ENCODE data around the gene ZNF804B.

The ZNF804B gene

DNA sequence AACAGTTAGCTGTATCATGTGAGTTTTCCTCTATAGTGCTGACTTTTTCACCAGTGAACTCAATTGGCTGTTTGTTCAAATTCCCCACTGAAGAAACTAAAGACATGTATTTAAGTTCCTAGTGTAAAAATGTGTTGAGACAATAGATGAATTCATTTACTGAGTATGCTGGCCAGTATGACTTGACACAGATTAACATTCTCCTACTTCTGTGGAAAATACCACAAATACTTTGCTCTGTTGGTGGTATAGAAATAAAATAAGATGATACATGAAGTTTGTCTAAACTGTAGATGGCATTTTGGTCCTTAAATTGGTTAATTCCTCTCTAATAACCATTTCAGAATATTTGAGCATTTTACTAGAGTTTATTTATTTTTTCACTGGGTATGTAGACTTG is 263.7 kb downstream of the ZNF804B start:
- Mint-ChIP-seq H3K4me1 (no peaks in the 10 kb centered on the region), H3K27me3 (ENCODE audit: low read depth, poor library complexity) (no peaks in the 10 kb centered on the region), H3K27ac (no peak overlapping the region), H3K9me3 (no peaks in the 10 kb centered on the region), H3K36me3 (ENCODE audit: low read depth) (no peaks in the 10 kb centered on the region), H3K4me3 (no peak overlapping the region)
- TF ChIP-seq, protein P1, sequence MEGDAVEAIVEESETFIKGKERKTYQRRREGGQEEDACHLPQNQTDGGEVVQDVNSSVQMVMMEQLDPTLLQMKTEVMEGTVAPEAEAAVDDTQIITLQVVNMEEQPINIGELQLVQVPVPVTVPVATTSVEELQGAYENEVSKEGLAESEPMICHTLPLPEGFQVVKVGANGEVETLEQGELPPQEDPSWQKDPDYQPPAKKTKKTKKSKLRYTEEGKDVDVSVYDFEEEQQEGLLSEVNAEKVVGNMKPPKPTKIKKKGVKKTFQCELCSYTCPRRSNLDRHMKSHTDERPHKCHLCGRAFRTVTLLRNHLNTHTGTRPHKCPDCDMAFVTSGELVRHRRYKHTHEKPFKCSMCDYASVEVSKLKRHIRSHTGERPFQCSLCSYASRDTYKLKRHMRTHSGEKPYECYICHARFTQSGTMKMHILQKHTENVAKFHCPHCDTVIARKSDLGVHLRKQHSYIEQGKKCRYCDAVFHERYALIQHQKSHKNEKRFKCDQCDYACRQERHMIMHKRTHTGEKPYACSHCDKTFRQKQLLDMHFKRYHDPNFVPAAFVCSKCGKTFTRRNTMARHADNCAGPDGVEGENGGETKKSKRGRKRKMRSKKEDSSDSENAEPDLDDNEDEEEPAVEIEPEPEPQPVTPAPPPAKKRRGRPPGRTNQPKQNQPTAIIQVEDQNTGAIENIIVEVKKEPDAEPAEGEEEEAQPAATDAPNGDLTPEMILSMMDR (IDR thresholded peaks at IDR 0.05), result no peak
- no peak for DNase-seq

DNA sequence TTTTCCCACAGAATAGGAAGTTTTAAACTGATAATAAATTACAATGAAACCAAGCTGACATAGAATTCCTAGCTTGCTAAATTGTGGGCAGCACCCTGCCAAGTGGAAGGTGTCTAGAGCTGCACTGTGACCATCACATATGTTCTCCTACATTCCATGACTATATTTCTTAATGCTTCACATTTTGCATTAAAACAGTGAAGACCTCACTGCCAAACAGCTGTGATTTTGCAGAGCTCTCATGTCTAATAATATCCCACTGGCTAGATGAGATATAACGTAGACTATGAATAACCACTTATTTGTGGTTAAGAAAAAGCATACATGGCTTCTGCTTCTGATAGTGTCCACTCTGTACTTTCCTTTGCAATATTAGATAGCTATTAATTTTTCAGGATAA is 264.4 kb downstream of the ZNF804B start:
- no peak for DNase-seq
- Mint-ChIP-seq H3K27ac (no peak overlapping the region), H3K4me3 (no peak overlapping the region), H3K36me3 (ENCODE audit: low read depth) (no peaks in the 10 kb centered on the region), H3K4me1 (no peaks in the 10 kb centered on the region), H3K9me3 (no peaks in the 10 kb centered on the region), H3K27me3 (ENCODE audit: low read depth, poor library complexity) (no peaks in the 10 kb centered on the region)
- TF ChIP-seq, protein P1 (IDR thresholded peaks at IDR 0.05), result no peak

DNA sequence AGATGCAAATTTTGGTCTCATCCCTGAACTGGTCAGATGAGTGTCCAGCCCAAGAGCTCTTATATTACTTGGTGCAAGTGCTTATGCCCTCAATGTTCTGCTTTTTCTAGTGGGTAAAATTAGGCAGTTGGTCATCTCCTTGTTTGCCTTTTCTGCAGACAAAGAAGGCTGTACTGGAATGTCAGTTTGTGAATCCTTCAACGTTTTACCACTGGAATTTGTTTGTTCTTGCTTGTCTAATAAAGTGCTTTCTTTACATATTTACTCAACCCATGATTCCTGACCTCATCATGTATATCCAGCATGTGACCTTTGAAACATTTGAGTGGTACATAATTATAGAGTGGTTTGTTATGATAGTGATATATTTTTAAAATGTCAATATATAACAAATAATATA is 268.3 kb downstream of the ZNF804B start:
- H3K4me1 Mint-ChIP-seq, result no peaks in the 10 kb centered on the region
- H3K27me3 Mint-ChIP-seq (ENCODE audit: low read depth, poor library complexity), result no peaks in the 10 kb centered on the region
- H3K4me3 Mint-ChIP-seq, result no peak overlapping the region
- no peak for DNase-seq
- H3K27ac Mint-ChIP-seq, result no peak overlapping the region
- TF ChIP-seq, protein P1 (IDR thresholded peaks at IDR 0.05), result no peak
- H3K36me3 Mint-ChIP-seq (ENCODE audit: low read depth), result no peaks in the 10 kb centered on the region
- no peaks in the 10 kb centered on the region for H3K9me3 Mint-ChIP-seq

DNA sequence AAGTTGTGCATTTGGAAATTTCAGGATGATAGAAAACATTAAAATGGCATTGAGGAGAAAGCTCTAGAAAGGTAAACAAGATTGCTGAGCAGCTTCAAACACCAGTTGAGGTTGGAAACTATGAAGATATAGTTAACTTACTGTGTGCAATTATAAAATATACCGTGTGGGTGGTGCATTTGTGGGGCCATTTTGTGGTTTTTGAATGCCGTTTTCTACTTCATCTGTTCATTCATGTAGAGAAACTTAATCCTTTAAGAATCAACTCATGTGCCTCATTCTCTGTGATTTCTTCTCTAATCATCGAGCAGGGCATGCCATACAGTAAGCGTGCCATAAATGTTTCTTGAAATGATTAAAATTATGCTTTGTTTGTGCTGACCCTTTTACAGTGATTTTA is 268.8 kb downstream of the ZNF804B start:
- Mint-ChIP-seq H3K4me1 (no peaks in the 10 kb centered on the region), H3K36me3 (ENCODE audit: low read depth) (no peaks in the 10 kb centered on the region), H3K27ac (no peak overlapping the region), H3K4me3 (no peak overlapping the region), H3K9me3 (no peaks in the 10 kb centered on the region), H3K27me3 (ENCODE audit: low read depth, poor library complexity) (no peaks in the 10 kb centered on the region)
- TF ChIP-seq, protein P1 (IDR thresholded peaks at IDR 0.05), result no peak
- DNase-seq, result no peak

DNA sequence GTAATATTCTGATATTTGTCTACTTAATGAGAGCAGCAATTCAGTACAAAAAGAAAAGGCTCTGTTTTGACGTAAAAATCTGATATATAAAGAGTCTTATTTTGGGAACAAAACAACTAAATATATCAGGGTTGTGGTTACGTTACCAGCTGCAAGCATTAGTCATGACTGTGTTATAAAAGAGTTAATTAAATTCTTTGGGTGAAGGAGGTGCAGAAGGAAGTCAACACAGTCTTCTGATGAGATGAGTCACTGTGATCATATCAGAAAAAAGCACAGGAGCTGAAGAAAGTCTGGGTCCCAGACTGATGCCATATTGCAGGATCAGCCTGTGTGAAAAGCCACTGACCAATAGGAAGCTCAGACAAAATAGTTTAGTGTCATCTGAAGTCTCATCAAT is 270.4 kb downstream of the ZNF804B start:
- Mint-ChIP-seq H3K27me3 (ENCODE audit: low read depth, poor library complexity) (no peaks in the 10 kb centered on the region), H3K4me3 (no peak overlapping the region), H3K9me3 (no peaks in the 10 kb centered on the region), H3K36me3 (ENCODE audit: low read depth) (no peaks in the 10 kb centered on the region), H3K27ac (no peak overlapping the region), H3K4me1 (no peaks in the 10 kb centered on the region)
- DNase-seq, result no peak
- TF ChIP-seq, protein P1 (IDR thresholded peaks at IDR 0.05), result no peak

DNA sequence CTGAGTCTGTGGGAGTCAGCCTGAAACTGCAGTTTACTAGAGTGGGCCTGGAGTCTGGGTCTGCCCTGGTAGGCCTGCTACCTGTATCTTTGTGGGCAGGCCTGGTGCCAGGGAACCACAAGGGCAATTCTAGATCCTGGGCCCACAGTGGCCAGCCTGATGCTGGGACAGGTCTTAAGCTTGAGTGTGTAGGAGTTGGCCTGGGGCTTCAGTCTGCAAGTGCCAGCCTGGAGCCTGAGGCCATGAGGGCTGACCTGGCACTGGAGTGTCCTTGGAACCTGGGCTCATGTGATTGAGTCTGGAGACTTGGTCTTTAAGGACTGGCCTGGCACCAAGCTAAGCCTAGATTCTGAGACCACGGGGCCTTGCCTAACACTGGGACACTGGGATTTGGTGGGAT is 281.7 kb downstream of the ZNF804B start:
- Mint-ChIP-seq H3K9me3 (peaks cover 19% of the 10 kb centered on the region), H3K4me3 (no peak overlapping the region), H3K27ac (no peak overlapping the region), H3K36me3 (ENCODE audit: low read depth) (no peaks in the 10 kb centered on the region), H3K4me1 (no peaks in the 10 kb centered on the region), H3K27me3 (ENCODE audit: low read depth, poor library complexity) (no peaks in the 10 kb centered on the region)
- DNase-seq, result no peak
- TF ChIP-seq, protein P1 (IDR thresholded peaks at IDR 0.05), result no peak

All from nephron progenitor cell (in vitro differentiated cells).